GM18499 (cell line): ENCODE measurements around the gene WDR41.
A peak's percentile ranks its signal among the peaks of the same experiment; 100 is the strongest.
"Not testable (repeated sequence)": the region's sequence is repeated elsewhere in the genome, so short reads cannot be mapped to it uniquely, and the experiment has no call there.

ENCODE experiments used
- ATAC-seq: cut with Tn5 transposase; IDR thresholded peaks from one replicate; pipeline ENCODE4 v1.9.1; 2021; ENCODE audit warnings: moderate number of reproducible peaks; ENCODE audit not compliant: insufficient read depth, unreplicated experiment

Gene WDR41

GRCh38 chr5:77491783-77492652 is at the start of gene WDR41:
Gene WDR41, minus strand, starts transcription at chr5:77492316. Its CDS starts 96 bp downstream, at chr5:77492220.
- peak; percentile 78 for ATAC-seq

GRCh38 chr5:77531297-77531696 is 39.2 kb upstream of the WDR41 start:
- ATAC-seq, result no peak

- ATAC-seq, result no peak
These were observed 26.2 kb upstream of the WDR41 start for GRCh38 chr5:77518304-77518703.

- no peak for ATAC-seq
These were observed 22.3 kb upstream of the WDR41 start for GRCh38 chr5:77514457-77514856.

- no peak for ATAC-seq
These were observed 21.2 kb upstream of the WDR41 start for GRCh38 chr5:77513321-77513720.

- not testable (repeated sequence) for ATAC-seq
These were observed 9.0 kb upstream of the WDR41 start for GRCh38 chr5:77501132-77501531.

GRCh38 chr5:77499973-77500372 is 7.9 kb upstream of the WDR41 start:
- ATAC-seq, result no peak

- ATAC-seq, result no peak
These were observed 7.3 kb upstream of the WDR41 start for GRCh38 chr5:77499441-77499840.

GRCh38 chr5:77498952-77499351 is 6.8 kb upstream of the WDR41 start:
- no peak for ATAC-seq

GRCh38 chr5:77494935-77495334 is 2.8 kb upstream of the WDR41 start:
- no peak for ATAC-seq

GRCh38 chr5:77492653-77493000 is 511 bp upstream of the WDR41 start:
- ATAC-seq, result peak; percentile 5

GRCh38 chr5:77490741-77491344 is 1.3 kb downstream of the WDR41 start:
- not testable (repeated sequence) for ATAC-seq

GRCh38 chr5:77486344-77486962 is 5.7 kb downstream of the WDR41 start:
- ATAC-seq, result no peak

GRCh38 chr5:77483682-77484081 is 8.4 kb downstream of the WDR41 start:
- ATAC-seq, result no peak

GRCh38 chr5:77475041-77475440 is 17.1 kb downstream of the WDR41 start:
- ATAC-seq, result not testable (repeated sequence)

- ATAC-seq, result not testable (repeated sequence)
These were observed 23.2 kb downstream of the WDR41 start for GRCh38 chr5:77468875-77469274.

- ATAC-seq, result no peak
These were observed 28.2 kb downstream of the WDR41 start for GRCh38 chr5:77463905-77464304.

GRCh38 chr5:77461287-77461686 is 30.8 kb downstream of the WDR41 start:
- no peak for ATAC-seq

GRCh38 chr5:77454123-77454522 is 38.0 kb downstream of the WDR41 start:
- no peak for ATAC-seq

- ATAC-seq, result no peak
These were observed 39.8 kb downstream of the WDR41 start for GRCh38 chr5:77452351-77452750.

GRCh38 chr5:77449981-77450380 is 42.1 kb downstream of the WDR41 start:
- ATAC-seq, result no peak
